Endodermal cell (in vitro differentiated cells): Measurements from ENCODE around the gene CNIH2. TPM values are rescaled to one million over a fixed set of nuclear protein-coding genes. Genes with fewer than 3 reads are reported as not detected.

Experiments used
- DNase-seq: peaks from one replicate; pipeline ENCODE4 v3.0.0-alpha.2; 2017
- H3K27ac ChIP-seq: 2 replicates; pipeline ENCODE4 v1.5.1; 2013; ENCODE audit warnings: mild to moderate bottlenecking, low read depth, low read length, moderate library complexity
- H3K27me3 ChIP-seq: 2 replicates; pipeline ENCODE4 v1.6.1; 2013; ENCODE audit warnings: mild to moderate bottlenecking, low read length, moderate library complexity; ENCODE audit not compliant: insufficient read depth, control insufficient read depth, poor library complexity, severe bottlenecking
- H3K36me3 ChIP-seq: 2 replicates; pipeline ENCODE4 v1.7.0; 2013; ENCODE audit warnings: mild to moderate bottlenecking, low read length, moderate library complexity; ENCODE audit not compliant: control insufficient read depth, insufficient read depth
- H3K4me1 ChIP-seq: one replicate; pipeline ENCODE4 v1.7.0; 2013; ENCODE audit warnings: low read length; ENCODE audit not compliant: control insufficient read depth, insufficient read depth
- H3K4me3 ChIP-seq: 2 replicates; pipeline ENCODE4 v1.5.1; 2013; ENCODE audit warnings: mild to moderate bottlenecking, low read length, moderate library complexity
- H3K9ac ChIP-seq: 2 replicates; pipeline ENCODE4 v1.6.1; 2013; ENCODE audit warnings: mild to moderate bottlenecking, low read length, moderate library complexity; ENCODE audit not compliant: poor library complexity, severe bottlenecking; ENCODE audit errors: extremely low read depth
- H3K9me3 ChIP-seq: 2 replicates; pipeline ENCODE4 v1.6.1; 2013; ENCODE audit warnings: mild to moderate bottlenecking, low read length, moderate library complexity; ENCODE audit not compliant: control insufficient read depth
- H3K27ac Mint-ChIP-seq: 2 replicates; pipeline ENCODE4 v1.8.0; 2020; ENCODE audit warnings: mixed read lengths
- H3K27me3 Mint-ChIP-seq: 2 replicates; pipeline ENCODE4 v1.8.0; 2021; ENCODE audit warnings: mild to moderate bottlenecking, mixed read lengths; ENCODE audit not compliant: insufficient read depth
- H3K36me3 Mint-ChIP-seq: 2 replicates; pipeline ENCODE4 v1.8.0; 2020; ENCODE audit warnings: low read depth, mixed read lengths
- H3K4me1 Mint-ChIP-seq: 2 replicates; pipeline ENCODE4 v1.8.0; 2020; ENCODE audit warnings: mixed read lengths
- H3K4me3 Mint-ChIP-seq: 2 replicates; pipeline ENCODE4 v1.8.0; 2020; ENCODE audit warnings: mild to moderate bottlenecking, moderate library complexity, mixed read lengths
- H3K9me3 Mint-ChIP-seq: 2 replicates; pipeline ENCODE4 v1.8.0; 2020; ENCODE audit warnings: mild to moderate bottlenecking, mixed read lengths
- WGBS, 2 experiments: methylation state at CpG; one replicate each; pipeline versions ENCODE4 v1.1.5 to v1.1.7; 2013; ENCODE audit warnings: missing lambda C conversion rate in 2 of 2, mixed read lengths in 1 of 2; ENCODE audit not compliant: insufficient coverage in 1 of 2, insufficient read length in 1 of 2; 5-methylcytosine and 5-hydroxymethylcytosine counted together
- total RNA-seq, 2 donors: library from RNA; stranded (reverse); fragmentation: NEBNext Ultra II Directional in 1 of 2; extraction: Animal tissue kit (Norgen Biotek cat#: 25700) in 1 of 2; gene quantifications; 2 replicates in 1 of 2; 3 replicates in 1 of 2; pipeline ENCODE4 v1.2.1, GENCODE V29; 2021
- TF ChIP-seq, protein P1 (sequence below): fragments of 200-600 bp; sonication (generic); conservative IDR thresholded peaks from 2 replicates; pipeline ENCODE4 v1.5.0; 2021; ENCODE audit warnings: antibody characterized with exemption, mild to moderate bottlenecking

Gene CNIH2
- total RNA-seq, 2 donors from 2014 or later = 3.5 to 3.8 TPM

DNA sequence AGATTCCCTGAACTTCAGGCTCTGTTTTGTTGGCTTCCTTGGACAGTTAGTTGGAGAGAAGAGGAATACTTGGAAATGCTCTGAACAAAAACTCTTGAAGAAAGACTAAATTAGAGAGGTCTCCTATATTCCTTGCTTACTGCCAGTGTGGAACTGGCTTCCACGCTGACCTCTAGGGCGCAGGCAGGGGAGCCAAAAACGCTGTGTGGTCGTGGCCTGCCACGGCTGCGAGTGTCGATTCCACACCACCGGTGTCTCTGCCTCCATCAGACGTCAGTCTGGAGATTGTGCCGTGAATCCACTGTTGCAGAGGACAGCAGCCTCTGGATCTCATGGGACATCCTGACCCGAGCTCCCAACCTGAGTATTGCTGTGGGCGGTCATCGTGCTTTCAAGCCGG, 47.0 kb upstream of the CNIH2 start:
- no peaks in the 10 kb centered on the region for H3K27me3 Mint-ChIP-seq
- H3K4me1 Mint-ChIP-seq = peaks cover 3% of the 10 kb centered on the region
- H3K4me3 ChIP-seq = no peak overlapping the region
- no peaks in the 10 kb centered on the region for H3K4me1 ChIP-seq
- H3K27ac Mint-ChIP-seq = no peak overlapping the region
- no peak overlapping the region for H3K9ac ChIP-seq
- no peaks in the 10 kb centered on the region for H3K27me3 ChIP-seq
- no peaks in the 10 kb centered on the region for H3K9me3 Mint-ChIP-seq
- no peak overlapping the region for H3K27ac ChIP-seq
- TF ChIP-seq, protein P1, sequence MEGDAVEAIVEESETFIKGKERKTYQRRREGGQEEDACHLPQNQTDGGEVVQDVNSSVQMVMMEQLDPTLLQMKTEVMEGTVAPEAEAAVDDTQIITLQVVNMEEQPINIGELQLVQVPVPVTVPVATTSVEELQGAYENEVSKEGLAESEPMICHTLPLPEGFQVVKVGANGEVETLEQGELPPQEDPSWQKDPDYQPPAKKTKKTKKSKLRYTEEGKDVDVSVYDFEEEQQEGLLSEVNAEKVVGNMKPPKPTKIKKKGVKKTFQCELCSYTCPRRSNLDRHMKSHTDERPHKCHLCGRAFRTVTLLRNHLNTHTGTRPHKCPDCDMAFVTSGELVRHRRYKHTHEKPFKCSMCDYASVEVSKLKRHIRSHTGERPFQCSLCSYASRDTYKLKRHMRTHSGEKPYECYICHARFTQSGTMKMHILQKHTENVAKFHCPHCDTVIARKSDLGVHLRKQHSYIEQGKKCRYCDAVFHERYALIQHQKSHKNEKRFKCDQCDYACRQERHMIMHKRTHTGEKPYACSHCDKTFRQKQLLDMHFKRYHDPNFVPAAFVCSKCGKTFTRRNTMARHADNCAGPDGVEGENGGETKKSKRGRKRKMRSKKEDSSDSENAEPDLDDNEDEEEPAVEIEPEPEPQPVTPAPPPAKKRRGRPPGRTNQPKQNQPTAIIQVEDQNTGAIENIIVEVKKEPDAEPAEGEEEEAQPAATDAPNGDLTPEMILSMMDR = no peak
- no peak overlapping the region for H3K4me3 Mint-ChIP-seq
- H3K9me3 ChIP-seq = no peaks in the 10 kb centered on the region
- WGBS, 2 experiments = 95 to 96% methylated on average over 14 of the region's 14 CpGs
- H3K36me3 Mint-ChIP-seq = peaks cover 72% of the 10 kb centered on the region
- H3K36me3 ChIP-seq = peaks cover 51% of the 10 kb centered on the region
- DNase-seq = no peak

DNA sequence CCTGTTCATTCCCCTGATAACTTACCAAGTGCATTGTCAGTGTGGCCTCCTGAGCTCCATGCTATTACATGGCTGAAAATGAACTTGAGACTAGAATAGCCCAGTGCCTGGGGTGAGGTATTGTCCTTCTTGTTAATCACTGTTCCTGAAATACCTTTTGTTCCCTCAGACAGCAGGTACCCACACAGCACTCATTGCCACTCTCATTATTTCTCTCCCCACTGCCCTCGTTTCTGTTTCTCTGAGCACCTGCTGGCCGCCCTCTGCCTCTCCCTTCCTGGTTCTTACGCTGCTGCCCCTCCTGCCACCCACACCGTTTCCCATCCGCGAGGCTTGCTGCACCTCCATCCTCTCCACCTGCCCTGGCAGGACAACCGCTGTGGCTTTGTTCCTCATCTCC, 46.4 kb upstream of the CNIH2 start:
- H3K36me3 Mint-ChIP-seq = peaks cover 69% of the 10 kb centered on the region
- H3K9me3 ChIP-seq = no peaks in the 10 kb centered on the region
- 89 to 92% methylated on average over 5 to 7 of the region's 7 CpGs for WGBS, 2 experiments
- H3K4me1 ChIP-seq = no peaks in the 10 kb centered on the region
- H3K27me3 Mint-ChIP-seq = no peaks in the 10 kb centered on the region
- TF ChIP-seq, protein P1 = no peak
- H3K27ac Mint-ChIP-seq = peak overlapping the region; percentile 42
- H3K27ac ChIP-seq = no peak overlapping the region
- H3K4me3 Mint-ChIP-seq = no peak overlapping the region
- H3K4me1 Mint-ChIP-seq = peaks cover 3% of the 10 kb centered on the region
- no peaks in the 10 kb centered on the region for H3K27me3 ChIP-seq
- H3K4me3 ChIP-seq = no peak overlapping the region
- H3K9ac ChIP-seq = no peak overlapping the region
- H3K36me3 ChIP-seq = peaks cover 48% of the 10 kb centered on the region
- DNase-seq = no peak
- no peaks in the 10 kb centered on the region for H3K9me3 Mint-ChIP-seq

DNA sequence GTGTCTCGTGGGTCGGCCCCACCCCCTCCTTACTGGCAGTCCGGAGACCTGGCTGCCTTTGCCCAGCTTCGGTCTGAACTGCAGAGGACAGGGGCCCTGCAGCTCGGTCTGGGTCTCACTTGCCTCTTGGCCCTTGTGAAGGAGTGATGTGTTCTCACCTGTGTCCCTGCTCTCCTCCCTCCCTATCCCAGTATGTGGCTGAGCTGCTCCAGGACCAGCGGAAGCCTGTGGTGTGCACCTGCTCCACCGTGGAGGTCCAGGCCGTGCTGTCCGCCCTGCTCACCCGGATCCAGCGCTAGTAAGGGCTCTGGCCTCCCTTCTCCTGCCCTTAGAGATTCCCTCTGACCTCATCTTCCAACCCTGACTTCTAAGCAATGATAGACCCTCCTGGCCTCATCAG, 45.2 kb upstream of the CNIH2 start:
- Mint-ChIP-seq H3K9me3 (no peaks in the 10 kb centered on the region), H3K36me3 (peaks cover 64% of the 10 kb centered on the region), H3K4me1 (peaks cover 3% of the 10 kb centered on the region), H3K4me3 (no peak overlapping the region), H3K27ac (no peak overlapping the region), H3K27me3 (no peaks in the 10 kb centered on the region)
- Histone ChIP-seq H3K4me3 (no peak overlapping the region), H3K4me1 (no peaks in the 10 kb centered on the region), H3K9me3 (no peaks in the 10 kb centered on the region), H3K9ac (no peak overlapping the region), H3K36me3 (peaks cover 44% of the 10 kb centered on the region), H3K27me3 (no peaks in the 10 kb centered on the region), H3K27ac (no peak overlapping the region)
- DNase-seq = no peak
- TF ChIP-seq, protein P1 = no peak
- WGBS, 2 experiments = 95 to 96% methylated on average over 10 to 11 of the region's 11 CpGs
